SU-DHL-6 (cell line): ENCODE data around the gene KHK.

ENCODE experiments used
- H2AFZ ChIP-seq: fragments of 200-600 bp; sonication (generic); 2 replicates; pipeline ENCODE4 v1.6.1; 2014; ENCODE audit warnings: low read depth, mild to moderate bottlenecking, moderate library complexity, mixed read lengths, antibody characterized with exemption, low read length; ENCODE audit not compliant: severe bottlenecking
- H3F3A ChIP-seq: fragments of 200-600 bp; shearing (Covaris generic); 2 replicates; pipeline ENCODE4 v1.6.0; 2016; ENCODE audit warnings: antibody characterized with exemption, mild to moderate bottlenecking; ENCODE audit not compliant: insufficient read depth
- H3K27ac ChIP-seq: fragments of 200-600 bp; sonication (generic); 2 replicates; pipeline ENCODE4 v1.5.1; 2016; ENCODE audit warnings: low read depth, mild to moderate bottlenecking, low read length, moderate library complexity, mixed read lengths
- H3K27me3 ChIP-seq: fragments of 200-600 bp; sonication (generic), shearing (Covaris generic); 2 replicates; pipeline ENCODE4 v1.6.0; 2014; ENCODE audit warnings: mild to moderate bottlenecking, low read length
- H3K36me3 ChIP-seq: fragments of 200-600 bp; sonication (generic); 2 replicates; pipeline ENCODE4 v1.6.1; 2014; ENCODE audit warnings: mild to moderate bottlenecking, low read length, mixed read lengths
- H3K4me2 ChIP-seq: fragments of 300-600, 200-600 bp; shearing (Covaris generic), sonication (generic); 2 replicates; pipeline ENCODE4 v1.6.0; 2014; ENCODE audit warnings: low read length, low read depth, mild to moderate bottlenecking; ENCODE audit not compliant: poor library complexity, severe bottlenecking
- H3K4me3 ChIP-seq: fragments of 200-600 bp; sonication (generic); 2 replicates; pipeline ENCODE4 v1.5.1; 2014; ENCODE audit warnings: antibody characterized with exemption, low read length, mild to moderate bottlenecking, mixed read lengths; ENCODE audit not compliant: insufficient read depth, poor library complexity, severe bottlenecking
- H3K79me2 ChIP-seq: fragments of 200-600 bp; sonication (generic); 2 replicates; pipeline ENCODE4 v1.6.1; 2014; ENCODE audit warnings: mild to moderate bottlenecking, low read length, moderate library complexity; ENCODE audit not compliant: insufficient read depth
- H3K9ac ChIP-seq: fragments of 200-600 bp; sonication (generic); 2 replicates; pipeline ENCODE4 v1.7.0; 2014; ENCODE audit warnings: mild to moderate bottlenecking, low read length
- H3K9me2 ChIP-seq: fragments of 200-600 bp; sonication (generic); replicated peaks from 2 replicates; pipeline ENCODE4 v1.6.1; 2014; ENCODE audit warnings: low read length; ENCODE audit not compliant: insufficient read depth
- H3K9me3 ChIP-seq: fragments of 200-600 bp; sonication (generic); 2 replicates; pipeline ENCODE4 v1.6.1; 2014; ENCODE audit warnings: low read length, mixed read lengths; ENCODE audit not compliant: insufficient read depth
- H4K20me1 ChIP-seq: fragments of 200-600 bp; sonication (generic); 2 replicates; pipeline ENCODE4 v1.6.1; 2014; ENCODE audit warnings: low read depth, mild to moderate bottlenecking, antibody characterized with exemption, low read length, moderate library complexity, mixed read lengths
- CTCF ChIP-seq: fragments of 200-600 bp; sonication (generic); IDR thresholded peaks from one replicate; pipeline ENCODE4 v1.5.1; 2017; ENCODE audit warnings: antibody characterized with exemption, mild to moderate bottlenecking, low read length, moderate library complexity; ENCODE audit not compliant: insufficient read depth, poor library complexity, severe bottlenecking
- EZH2phosphoT487 ChIP-seq: fragments of 200-600 bp; sonication (generic), shearing (Covaris generic); conservative IDR thresholded peaks from 2 replicates; pipeline ENCODE4 v1.6.1; 2018; ENCODE audit warnings: mild to moderate bottlenecking, antibody characterized with exemption, low read length, moderate library complexity, mixed read lengths

The KHK gene

GRCh38 chr2:27076323-27076722 is 10.2 kb upstream of the KHK start:
- TF ChIP-seq EZH2phosphoT487: no peak
- no peak for TF ChIP-seq CTCF

GRCh38 chr2:27077231-27077630 is 9.3 kb upstream of the KHK start:
- no peak overlapping the region for H3K27ac ChIP-seq
- no peaks in the 10 kb centered on the region for H3K36me3 ChIP-seq
- no peak overlapping the region for H3K9ac ChIP-seq
- no peak overlapping the region for H3K4me2 ChIP-seq
- H3K4me3 ChIP-seq: no peak overlapping the region
- H2AFZ ChIP-seq: no peak overlapping the region
- H3K79me2 ChIP-seq: no peaks in the 10 kb centered on the region
- H4K20me1 ChIP-seq: no peaks in the 10 kb centered on the region
- H3K9me2 ChIP-seq: no peaks in the 10 kb centered on the region
- TF ChIP-seq CTCF (no peak), EZH2phosphoT487 (no peak)
- H3K27me3 ChIP-seq: no peaks in the 10 kb centered on the region
- peaks cover 14% of the 10 kb centered on the region; the same call in 1 of the 2 replicates for H3F3A ChIP-seq
- H3K9me3 ChIP-seq: no peaks in the 10 kb centered on the region

More at GRCh38 chr2:27076323-27076722, 10.2 kb upstream of the KHK start:
- no peaks in the 10 kb centered on the region for H3K79me2 ChIP-seq
- H4K20me1 ChIP-seq: no peaks in the 10 kb centered on the region
- no peaks in the 10 kb centered on the region for H3K9me2 ChIP-seq
- no peak overlapping the region for H3K4me3 ChIP-seq
- peaks cover 14% of the 10 kb centered on the region; the same call in 1 of the 2 replicates for H3F3A ChIP-seq
- H3K4me2 ChIP-seq: no peak overlapping the region
- H3K9me3 ChIP-seq: no peaks in the 10 kb centered on the region
- no peaks in the 10 kb centered on the region for H3K36me3 ChIP-seq
- H3K27me3 ChIP-seq: no peaks in the 10 kb centered on the region
- no peak overlapping the region for H2AFZ ChIP-seq
- no peak overlapping the region for H3K9ac ChIP-seq
- no peak overlapping the region for H3K27ac ChIP-seq

DNA sequence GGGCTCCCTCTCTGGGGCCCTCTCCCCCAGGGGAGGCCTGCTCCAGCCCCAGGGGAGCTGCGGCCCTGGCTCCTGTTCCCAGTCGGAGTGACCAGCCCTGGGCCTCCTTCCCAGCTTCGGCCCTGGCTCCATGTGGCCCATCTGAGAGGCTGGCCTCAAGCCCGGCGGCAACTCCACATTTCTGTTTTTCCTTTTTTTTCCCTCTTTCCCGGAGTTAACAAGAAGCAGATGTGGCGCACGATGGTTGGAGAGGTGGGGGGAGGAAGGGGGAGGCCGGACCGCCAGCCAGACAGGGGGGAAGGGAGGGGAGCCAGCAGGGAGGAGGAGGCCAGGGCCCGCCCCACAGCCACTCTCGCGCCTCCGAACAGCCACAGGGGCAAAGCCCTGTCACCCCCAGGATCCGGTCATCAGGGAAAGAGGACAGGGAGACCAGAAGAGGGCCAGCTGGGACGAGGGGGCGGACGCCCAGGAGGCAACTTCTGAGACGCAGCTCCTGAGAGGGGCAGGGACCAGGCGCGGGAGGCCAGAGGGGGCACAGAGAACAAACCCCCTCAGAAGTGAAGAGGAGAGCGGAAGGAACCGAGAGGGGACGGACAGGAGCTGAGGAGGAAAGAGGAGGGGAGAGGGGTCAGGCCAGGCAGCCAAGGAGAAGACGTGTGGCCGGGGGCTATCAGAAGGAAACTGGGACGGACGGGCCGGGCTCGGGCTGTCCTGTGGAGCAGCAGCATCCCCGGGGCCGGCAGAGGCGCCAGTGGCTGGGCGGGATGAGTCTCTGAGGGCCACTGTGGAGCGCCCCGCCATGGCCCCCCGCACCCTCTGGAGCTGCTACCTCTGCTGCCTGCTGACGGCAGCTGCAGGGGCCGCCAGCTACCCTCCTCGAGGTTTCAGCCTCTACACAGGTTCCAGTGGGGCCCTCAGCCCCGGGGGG is 8.0 kb upstream of the KHK start, which contains the start of gene EMILIN1:
EMILIN1 (plus strand) TSS at position 349 of the 928 bp plus-strand sequence; CDS start at position 800, 451 bp downstream.
- no peak within 1 kb of the TSS for H3K9ac ChIP-seq
- H3K27ac ChIP-seq: no peak within 1 kb of the TSS
- no peak within 1 kb of the TSS for H3K4me2 ChIP-seq

More for the DNA sequence above, 8.0 kb upstream of the KHK start, which contains the start of gene EMILIN1:
- no peaks in the 10 kb centered on the region for H3K79me2 ChIP-seq
- peaks cover 14% of the 10 kb centered on the region; the same call in 1 of the 2 replicates for H3F3A ChIP-seq
- H3K27me3 ChIP-seq: no peaks in the 10 kb centered on the region
- H3K9me2 ChIP-seq: no peaks in the 10 kb centered on the region
- H3K9me3 ChIP-seq: no peaks in the 10 kb centered on the region
- H3K4me3 ChIP-seq: no peak within 1 kb of the TSS
- no peak for TF ChIP-seq CTCF
- TF ChIP-seq EZH2phosphoT487: no peak
- no peak within 1 kb of the TSS for H2AFZ ChIP-seq
- H3K36me3 ChIP-seq: no peaks in the 10 kb centered on the region
- no peaks in the 10 kb centered on the region for H4K20me1 ChIP-seq
